Loucy (cell line): Measurements from ENCODE around the gene E2F1.

Experiments
- CTCF ChIP-seq: fragments of 200-600 bp; sonication (generic); conservative IDR thresholded peaks from 2 replicates; pipeline ENCODE4 v1.5.1; 2014; ENCODE audit warnings: mild to moderate bottlenecking, antibody characterized with exemption, low read length
- EZH2phosphoT487 ChIP-seq: fragments of 200-600 bp; IDR thresholded peaks from 2 replicates; pipeline ENCODE4 v1.6.1; 2018; ENCODE audit warnings: antibody characterized with exemption, mild to moderate bottlenecking, moderate library complexity, borderline replicate concordance

GRCh38 chr20:33701629-33702450, 15.7 kb upstream of the E2F1 start:
- TF ChIP-seq CTCF = no peak
- no peak for TF ChIP-seq EZH2phosphoT487
